Endodermal cell (in vitro differentiated cells): ENCODE measurements around the gene PRKCB. TPM values are rescaled to one million over a fixed set of nuclear protein-coding genes. Genes with fewer than 3 reads are reported as not detected.

ENCODE experiments used
- DNase-seq: peaks from one replicate; pipeline ENCODE4 v3.0.0-alpha.2; 2017
- H3K27ac ChIP-seq: 2 replicates; pipeline ENCODE4 v1.5.1; 2013; ENCODE audit warnings: mild to moderate bottlenecking, low read depth, low read length, moderate library complexity
- H3K27me3 ChIP-seq: 2 replicates; pipeline ENCODE4 v1.6.1; 2013; ENCODE audit warnings: mild to moderate bottlenecking, low read length, moderate library complexity; ENCODE audit not compliant: insufficient read depth, control insufficient read depth, poor library complexity, severe bottlenecking
- H3K36me3 ChIP-seq: 2 replicates; pipeline ENCODE4 v1.7.0; 2013; ENCODE audit warnings: mild to moderate bottlenecking, low read length, moderate library complexity; ENCODE audit not compliant: control insufficient read depth, insufficient read depth
- H3K4me1 ChIP-seq: one replicate; pipeline ENCODE4 v1.7.0; 2013; ENCODE audit warnings: low read length; ENCODE audit not compliant: control insufficient read depth, insufficient read depth
- H3K4me3 ChIP-seq: 2 replicates; pipeline ENCODE4 v1.5.1; 2013; ENCODE audit warnings: mild to moderate bottlenecking, low read length, moderate library complexity
- H3K9ac ChIP-seq: 2 replicates; pipeline ENCODE4 v1.6.1; 2013; ENCODE audit warnings: mild to moderate bottlenecking, low read length, moderate library complexity; ENCODE audit not compliant: poor library complexity, severe bottlenecking; ENCODE audit errors: extremely low read depth
- H3K9me3 ChIP-seq: 2 replicates; pipeline ENCODE4 v1.6.1; 2013; ENCODE audit warnings: mild to moderate bottlenecking, low read length, moderate library complexity; ENCODE audit not compliant: control insufficient read depth
- H3K27ac Mint-ChIP-seq: 2 replicates; pipeline ENCODE4 v1.8.0; 2020; ENCODE audit warnings: mixed read lengths
- H3K27me3 Mint-ChIP-seq: 2 replicates; pipeline ENCODE4 v1.8.0; 2021; ENCODE audit warnings: mild to moderate bottlenecking, mixed read lengths; ENCODE audit not compliant: insufficient read depth
- H3K36me3 Mint-ChIP-seq: 2 replicates; pipeline ENCODE4 v1.8.0; 2020; ENCODE audit warnings: low read depth, mixed read lengths
- H3K4me1 Mint-ChIP-seq: 2 replicates; pipeline ENCODE4 v1.8.0; 2020; ENCODE audit warnings: mixed read lengths
- H3K4me3 Mint-ChIP-seq: 2 replicates; pipeline ENCODE4 v1.8.0; 2020; ENCODE audit warnings: mild to moderate bottlenecking, moderate library complexity, mixed read lengths
- H3K9me3 Mint-ChIP-seq: 2 replicates; pipeline ENCODE4 v1.8.0; 2020; ENCODE audit warnings: mild to moderate bottlenecking, mixed read lengths
- WGBS, 2 experiments: methylation state at CpG; one replicate each; pipeline versions ENCODE4 v1.1.5 to v1.1.7; 2013; ENCODE audit warnings: missing lambda C conversion rate in 2 of 2, mixed read lengths in 1 of 2; ENCODE audit not compliant: insufficient coverage in 1 of 2, insufficient read length in 1 of 2; 5-methylcytosine and 5-hydroxymethylcytosine counted together
- total RNA-seq, 2 donors: library from RNA; stranded (reverse); fragmentation: NEBNext Ultra II Directional in 1 of 2; extraction: Animal tissue kit (Norgen Biotek cat#: 25700) in 1 of 2; gene quantifications; 2 replicates in 1 of 2; 3 replicates in 1 of 2; pipeline ENCODE4 v1.2.1, GENCODE V29; 2021
- TF ChIP-seq, protein P1 (sequence below): fragments of 200-600 bp; sonication (generic); conservative IDR thresholded peaks from 2 replicates; pipeline ENCODE4 v1.5.0; 2021; ENCODE audit warnings: antibody characterized with exemption, mild to moderate bottlenecking

PRKCB gene
- total RNA-seq, 2 donors from 2014 or later: 0.38 to 1.1 TPM

DNA sequence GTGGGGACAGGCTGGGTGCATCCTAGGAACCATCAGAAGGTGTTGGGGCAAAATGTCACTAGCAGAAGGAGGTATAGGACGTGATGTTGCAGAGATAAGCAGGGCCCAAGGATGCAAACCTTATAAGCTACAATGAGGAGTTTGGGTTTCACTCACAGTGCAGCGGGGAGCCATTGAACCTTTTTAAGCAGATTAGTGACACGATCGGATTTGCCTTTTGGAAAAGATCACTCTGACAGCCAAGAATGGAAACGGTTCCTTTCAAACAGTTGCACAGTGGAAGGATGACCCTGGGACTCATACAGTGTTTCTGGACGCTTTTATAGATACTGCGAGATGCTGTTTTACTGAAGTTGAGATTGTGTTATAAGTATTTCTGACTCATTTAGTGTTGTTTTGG, 288.5 kb downstream of the PRKCB start:
- Mint-ChIP-seq H3K36me3 (no peaks in the 10 kb centered on the region), H3K4me3 (no peak overlapping the region), H3K27me3 (no peaks in the 10 kb centered on the region), H3K9me3 (no peaks in the 10 kb centered on the region), H3K4me1 (peaks cover 10% of the 10 kb centered on the region), H3K27ac (no peak overlapping the region)
- H3K9me3 ChIP-seq: no peaks in the 10 kb centered on the region
- H3K9ac ChIP-seq: no peak overlapping the region
- no peak overlapping the region for H3K4me3 ChIP-seq
- H3K36me3 ChIP-seq: no peaks in the 10 kb centered on the region
- H3K27me3 ChIP-seq: no peaks in the 10 kb centered on the region
- WGBS, 2 experiments: 88 to 91% methylated on average over 5 to 7 of the region's 7 CpGs
- TF ChIP-seq, protein P1, sequence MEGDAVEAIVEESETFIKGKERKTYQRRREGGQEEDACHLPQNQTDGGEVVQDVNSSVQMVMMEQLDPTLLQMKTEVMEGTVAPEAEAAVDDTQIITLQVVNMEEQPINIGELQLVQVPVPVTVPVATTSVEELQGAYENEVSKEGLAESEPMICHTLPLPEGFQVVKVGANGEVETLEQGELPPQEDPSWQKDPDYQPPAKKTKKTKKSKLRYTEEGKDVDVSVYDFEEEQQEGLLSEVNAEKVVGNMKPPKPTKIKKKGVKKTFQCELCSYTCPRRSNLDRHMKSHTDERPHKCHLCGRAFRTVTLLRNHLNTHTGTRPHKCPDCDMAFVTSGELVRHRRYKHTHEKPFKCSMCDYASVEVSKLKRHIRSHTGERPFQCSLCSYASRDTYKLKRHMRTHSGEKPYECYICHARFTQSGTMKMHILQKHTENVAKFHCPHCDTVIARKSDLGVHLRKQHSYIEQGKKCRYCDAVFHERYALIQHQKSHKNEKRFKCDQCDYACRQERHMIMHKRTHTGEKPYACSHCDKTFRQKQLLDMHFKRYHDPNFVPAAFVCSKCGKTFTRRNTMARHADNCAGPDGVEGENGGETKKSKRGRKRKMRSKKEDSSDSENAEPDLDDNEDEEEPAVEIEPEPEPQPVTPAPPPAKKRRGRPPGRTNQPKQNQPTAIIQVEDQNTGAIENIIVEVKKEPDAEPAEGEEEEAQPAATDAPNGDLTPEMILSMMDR: no peak
- peak; percentile 13 for DNase-seq
- H3K27ac ChIP-seq: no peak overlapping the region
- no peaks in the 10 kb centered on the region for H3K4me1 ChIP-seq

DNA sequence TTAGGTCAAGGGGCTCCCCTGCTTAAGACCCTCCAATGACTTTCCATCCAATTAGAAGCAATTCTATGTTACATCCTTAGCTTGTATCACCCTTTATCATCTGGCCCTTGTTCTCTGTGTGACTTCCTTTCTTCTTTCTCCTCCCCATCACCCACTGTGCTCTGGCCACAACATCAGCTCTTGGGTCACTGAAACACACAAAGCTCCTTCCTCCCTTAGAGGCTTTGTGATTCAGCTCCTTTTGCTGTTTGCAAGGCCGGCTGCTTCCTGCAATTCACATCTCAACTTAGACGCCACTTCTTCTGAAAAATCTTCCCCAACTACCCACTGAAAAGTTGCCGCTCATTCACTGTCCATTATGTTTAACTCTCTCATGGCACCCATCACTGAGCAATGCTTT, 289.4 kb downstream of the PRKCB start:
- WGBS, 2 experiments: 49 to 59% methylated on average over 3 of the region's 3 CpGs
- Mint-ChIP-seq H3K27ac (no peak overlapping the region), H3K4me3 (no peak overlapping the region), H3K9me3 (no peaks in the 10 kb centered on the region), H3K27me3 (no peaks in the 10 kb centered on the region), H3K4me1 (peaks cover 5% of the 10 kb centered on the region), H3K36me3 (no peaks in the 10 kb centered on the region)
- TF ChIP-seq, protein P1: no peak
- Histone ChIP-seq H3K9ac (no peak overlapping the region), H3K27me3 (no peaks in the 10 kb centered on the region), H3K36me3 (no peaks in the 10 kb centered on the region), H3K4me3 (no peak overlapping the region), H3K9me3 (no peaks in the 10 kb centered on the region), H3K27ac (no peak overlapping the region), H3K4me1 (no peaks in the 10 kb centered on the region)
- peak; percentile 46 for DNase-seq

DNA sequence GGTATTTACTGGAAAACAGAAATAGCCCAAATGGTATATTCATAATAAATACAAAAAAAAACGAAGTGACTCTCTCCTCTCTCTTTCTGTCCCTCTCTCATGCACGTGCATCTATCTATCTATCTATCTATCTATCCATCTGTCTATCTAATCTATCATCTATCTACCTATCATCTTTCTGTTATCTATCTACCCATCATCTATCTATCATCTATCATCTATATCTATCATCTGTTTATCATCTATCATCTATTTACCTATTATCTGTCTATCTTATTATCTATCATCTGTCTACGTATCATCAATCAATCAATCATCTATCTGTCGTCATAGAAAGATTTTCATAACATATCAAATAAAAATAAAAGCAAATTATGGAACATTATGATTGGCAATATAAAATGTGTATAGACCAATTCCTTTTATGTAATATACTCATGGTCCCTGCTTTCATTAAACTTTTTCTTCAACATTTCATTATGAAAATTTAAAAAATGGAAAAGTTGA, 293.7 kb downstream of the PRKCB start:
- no peaks in the 10 kb centered on the region for H3K27me3 Mint-ChIP-seq
- no peak for DNase-seq
- no peak overlapping the region for H3K27ac Mint-ChIP-seq
- H3K36me3 Mint-ChIP-seq: no peaks in the 10 kb centered on the region
- Histone ChIP-seq H3K9me3 (no peaks in the 10 kb centered on the region), H3K36me3 (no peaks in the 10 kb centered on the region), H3K27ac (no peak overlapping the region), H3K4me3 (no peak overlapping the region), H3K4me1 (no peaks in the 10 kb centered on the region), H3K27me3 (no peaks in the 10 kb centered on the region), H3K9ac (no peak overlapping the region)
- 66 to 79% methylated on average over 2 to 4 of the region's 4 CpGs for WGBS, 2 experiments
- H3K4me3 Mint-ChIP-seq: no peak overlapping the region
- TF ChIP-seq, protein P1: no peak
- H3K9me3 Mint-ChIP-seq: no peaks in the 10 kb centered on the region
- H3K4me1 Mint-ChIP-seq: peaks cover 16% of the 10 kb centered on the region
